ENCODE measurements around the gene ANKS1A. TPM values are rescaled to one million over a fixed set of nuclear protein-coding genes. Genes with fewer than 3 reads are reported as not detected.
"Not testable (repeated sequence)": the region's sequence is repeated elsewhere in the genome, so short reads cannot be mapped to it uniquely, and the experiment has no call there.

ANKS1A gene
- 7.2 and 8.3 TPM in 2 replicates for total RNA-seq

GRCh38 chr6:34888874-34889555 lies at the start of gene ANKS1A:
Gene ANKS1A, plus strand, starts transcription at chr6:34889255. Its CDS starts 148 bp downstream, at chr6:34889403.
- Histone ChIP-seq H3K4me1 (ENCODE audit: insufficient read depth, low read length) (peaks cover 21% of the 10 kb centered on the region), H3K4me3 (ENCODE audit: insufficient read depth, low read length) (peak within 1 kb of the TSS; percentile 87), H3K4me2 (ENCODE audit: insufficient read depth, low read length) (peak within 1 kb of the TSS; percentile 94), H3K27ac (ENCODE audit: low read depth, low read length) (peak within 1 kb of the TSS; percentile 76), H3K36me3 (ENCODE audit: insufficient read depth, low read length) (no peaks in the 10 kb centered on the region), H3K79me2 (ENCODE audit: insufficient read depth, low read length) (peaks cover 73% of the 10 kb centered on the region), H4K20me1 (ENCODE audit: insufficient read depth, low read length) (peaks cover 16% of the 10 kb centered on the region), H3K27me3 (ENCODE audit: insufficient read depth, low read length) (no peaks in the 10 kb centered on the region), H2AFZ (ENCODE audit: low read length) (peak within 1 kb of the TSS; percentile 93), H3K9me3 (ENCODE audit: low read depth, low read length) (no peaks in the 10 kb centered on the region)
- no peak for TF ChIP-seq CTCF (IDR thresholded peaks at IDR 0.05; ENCODE audit: extremely low read depth, low read depth, low read length)
- DNase-seq (ENCODE audit: insufficient read length, low spot score, missing footprints) = peak; percentile 95

- H3K4me2 ChIP-seq (ENCODE audit: insufficient read depth, low read length) = no peak overlapping the region
- H3K9me3 ChIP-seq (ENCODE audit: low read depth, low read length) = no peaks in the 10 kb centered on the region
- H2AFZ ChIP-seq (ENCODE audit: low read length) = no peak overlapping the region
- H3K4me1 ChIP-seq (ENCODE audit: insufficient read depth, low read length) = peaks cover 9% of the 10 kb centered on the region
- H3K27ac ChIP-seq (ENCODE audit: low read depth, low read length) = no peak overlapping the region
- no peaks in the 10 kb centered on the region for H3K79me2 ChIP-seq (ENCODE audit: insufficient read depth, low read length)
- H3K4me3 ChIP-seq (ENCODE audit: insufficient read depth, low read length) = no peak overlapping the region
- no peak for TF ChIP-seq CTCF (IDR thresholded peaks at IDR 0.05; ENCODE audit: extremely low read depth, low read depth, low read length)
- peaks cover 10% of the 10 kb centered on the region for H3K36me3 ChIP-seq (ENCODE audit: insufficient read depth, low read length)
- no peak for DNase-seq (ENCODE audit: insufficient read length, low spot score, missing footprints)
- no peaks in the 10 kb centered on the region for H3K27me3 ChIP-seq (ENCODE audit: insufficient read depth, low read length)
- H4K20me1 ChIP-seq (ENCODE audit: insufficient read depth, low read length) = no peaks in the 10 kb centered on the region
Observed at GRCh38 chr6:34839666-34840352, 49.2 kb upstream of the ANKS1A start.

GRCh38 chr6:34849066-34849465 lies 40.0 kb upstream of the ANKS1A start:
- not testable (repeated sequence) for H3K4me2 ChIP-seq (ENCODE audit: insufficient read depth, low read length); H3K4me3 ChIP-seq (ENCODE audit: insufficient read depth, low read length); H3K79me2 ChIP-seq (ENCODE audit: insufficient read depth, low read length); H3K9me3 ChIP-seq (ENCODE audit: low read depth, low read length); H2AFZ ChIP-seq (ENCODE audit: low read length); H3K36me3 ChIP-seq (ENCODE audit: insufficient read depth, low read length); DNase-seq (ENCODE audit: insufficient read length, low spot score, missing footprints); H3K27ac ChIP-seq (ENCODE audit: low read depth, low read length); H4K20me1 ChIP-seq (ENCODE audit: insufficient read depth, low read length); H3K27me3 ChIP-seq (ENCODE audit: insufficient read depth, low read length); H3K4me1 ChIP-seq (ENCODE audit: insufficient read depth, low read length)

GRCh38 chr6:34851361-34851760 lies 37.7 kb upstream of the ANKS1A start:
- no peaks in the 10 kb centered on the region for H4K20me1 ChIP-seq (ENCODE audit: insufficient read depth, low read length)
- no peaks in the 10 kb centered on the region for H3K27me3 ChIP-seq (ENCODE audit: insufficient read depth, low read length)
- H3K4me3 ChIP-seq (ENCODE audit: insufficient read depth, low read length) = no peak overlapping the region
- no peaks in the 10 kb centered on the region for H3K79me2 ChIP-seq (ENCODE audit: insufficient read depth, low read length)
- no peaks in the 10 kb centered on the region for H3K4me1 ChIP-seq (ENCODE audit: insufficient read depth, low read length)
- TF ChIP-seq CTCF (IDR thresholded peaks at IDR 0.05; ENCODE audit: extremely low read depth, low read depth, low read length) = no peak
- H3K4me2 ChIP-seq (ENCODE audit: insufficient read depth, low read length) = no peak overlapping the region
- DNase-seq (ENCODE audit: insufficient read length, low spot score, missing footprints) = no peak
- no peak overlapping the region for H3K27ac ChIP-seq (ENCODE audit: low read depth, low read length)
- peaks cover 10% of the 10 kb centered on the region for H3K36me3 ChIP-seq (ENCODE audit: insufficient read depth, low read length)
- H2AFZ ChIP-seq (ENCODE audit: low read length) = no peak overlapping the region
- no peaks in the 10 kb centered on the region for H3K9me3 ChIP-seq (ENCODE audit: low read depth, low read length)

Data from osteoblast (primary cell).